ENCODE measurements around the gene COBLL1. TPM values are rescaled to one million over a fixed set of nuclear protein-coding genes. Genes with fewer than 3 reads are reported as not detected.

COBLL1 gene
- total and polyA plus RNA-seq, 8 donors, result 19.1 to 74.8 (median 22.1) TPM

DNA sequence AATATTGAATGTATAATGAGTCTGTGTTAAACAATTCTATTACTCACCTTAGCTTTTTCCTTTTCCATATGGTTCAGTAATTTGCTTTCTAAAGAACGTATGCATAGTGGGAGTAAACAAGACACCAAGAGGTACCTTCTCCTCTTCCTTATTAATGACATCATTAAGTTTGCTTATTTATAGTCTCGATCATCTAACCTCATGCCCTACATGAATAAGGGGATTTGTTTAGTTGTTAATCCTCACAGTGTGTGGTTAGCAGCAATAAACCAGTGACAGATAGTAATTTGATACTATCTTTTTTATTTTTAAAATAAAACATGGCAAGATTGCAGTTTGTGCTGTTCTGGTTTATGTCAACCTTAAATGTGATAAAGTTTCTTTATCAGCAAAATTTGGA lies 69.7 kb downstream of the COBLL1 start:
- no peak overlapping the region for H3K27ac ChIP-seq
- H3K9me3 ChIP-seq, result no peaks in the 10 kb centered on the region
- H3K27me3 ChIP-seq, result no peaks in the 10 kb centered on the region
- TF ChIP-seq, protein P1, sequence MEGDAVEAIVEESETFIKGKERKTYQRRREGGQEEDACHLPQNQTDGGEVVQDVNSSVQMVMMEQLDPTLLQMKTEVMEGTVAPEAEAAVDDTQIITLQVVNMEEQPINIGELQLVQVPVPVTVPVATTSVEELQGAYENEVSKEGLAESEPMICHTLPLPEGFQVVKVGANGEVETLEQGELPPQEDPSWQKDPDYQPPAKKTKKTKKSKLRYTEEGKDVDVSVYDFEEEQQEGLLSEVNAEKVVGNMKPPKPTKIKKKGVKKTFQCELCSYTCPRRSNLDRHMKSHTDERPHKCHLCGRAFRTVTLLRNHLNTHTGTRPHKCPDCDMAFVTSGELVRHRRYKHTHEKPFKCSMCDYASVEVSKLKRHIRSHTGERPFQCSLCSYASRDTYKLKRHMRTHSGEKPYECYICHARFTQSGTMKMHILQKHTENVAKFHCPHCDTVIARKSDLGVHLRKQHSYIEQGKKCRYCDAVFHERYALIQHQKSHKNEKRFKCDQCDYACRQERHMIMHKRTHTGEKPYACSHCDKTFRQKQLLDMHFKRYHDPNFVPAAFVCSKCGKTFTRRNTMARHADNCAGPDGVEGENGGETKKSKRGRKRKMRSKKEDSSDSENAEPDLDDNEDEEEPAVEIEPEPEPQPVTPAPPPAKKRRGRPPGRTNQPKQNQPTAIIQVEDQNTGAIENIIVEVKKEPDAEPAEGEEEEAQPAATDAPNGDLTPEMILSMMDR (IDR thresholded peaks at IDR 0.05), result no peak
- H3K4me3 ChIP-seq, result no peak overlapping the region
- no peak for DNase-seq
- H3K4me1 ChIP-seq, result no peaks in the 10 kb centered on the region
- no peak for ATAC-seq
- intact Hi-C loops (cut with DNase I), result no loop called here
- H3K36me3 ChIP-seq, result no peaks in the 10 kb centered on the region

DNA sequence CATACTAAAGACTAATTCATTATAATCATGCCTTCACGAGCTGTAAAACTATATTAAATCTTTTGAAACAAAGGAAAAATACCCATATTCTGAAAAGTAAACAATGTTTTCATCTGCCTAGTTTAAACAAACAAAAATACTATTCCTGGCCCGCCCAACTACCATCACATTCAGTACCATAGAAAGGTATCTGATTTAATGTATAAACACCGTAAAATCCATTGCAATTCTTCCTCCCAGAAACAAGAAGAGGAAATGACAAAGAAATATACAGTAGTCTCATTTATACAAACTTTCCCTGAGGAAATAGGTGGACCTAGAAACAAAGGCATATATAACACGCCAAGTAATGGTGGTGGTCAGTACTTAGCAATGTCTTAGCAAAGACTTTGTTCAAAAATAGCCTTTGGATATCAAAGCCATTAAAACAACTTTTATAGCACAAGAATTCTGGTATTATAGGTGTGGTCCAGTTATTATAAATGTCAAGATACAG lies 71.2 kb downstream of the COBLL1 start:
- H3K36me3 ChIP-seq, result no peaks in the 10 kb centered on the region
- H3K9me3 ChIP-seq, result no peaks in the 10 kb centered on the region
- intact Hi-C loops (cut with DNase I), result no loop called here
- DNase-seq (no peak), ATAC-seq (no peak)
- H3K4me1 ChIP-seq, result no peaks in the 10 kb centered on the region
- H3K4me3 ChIP-seq, result no peak overlapping the region
- no peaks in the 10 kb centered on the region for H3K27me3 ChIP-seq
- TF ChIP-seq, protein P1 (IDR thresholded peaks at IDR 0.05), result no peak
- H3K27ac ChIP-seq, result peak overlapping the region in 1 of 2 donors; percentile 28

DNA sequence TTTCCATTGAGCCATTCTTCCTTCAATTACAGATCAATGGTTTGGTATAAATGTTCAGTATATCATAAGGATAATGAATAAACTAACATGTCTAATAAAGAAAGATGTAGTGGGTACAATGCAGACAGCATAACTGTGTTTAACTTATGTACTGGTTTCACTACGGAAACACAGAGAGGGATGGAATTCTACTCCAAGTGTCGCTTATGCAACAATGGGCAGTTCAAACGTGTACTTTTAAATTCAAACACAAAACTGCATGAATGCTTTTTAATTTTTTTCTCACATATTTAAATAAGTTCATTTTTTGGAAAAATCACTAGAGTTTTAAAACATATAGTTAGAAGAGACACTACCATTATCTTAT lies 74.7 kb downstream of the COBLL1 start:
- intact Hi-C loops (cut with DNase I), result no loop called here
- no peak overlapping the region for H3K4me3 ChIP-seq
- H3K4me1 ChIP-seq, result no peaks in the 10 kb centered on the region
- DNase-seq (no peak), ATAC-seq (peak; percentile 77)
- no peak overlapping the region for H3K27ac ChIP-seq
- no peaks in the 10 kb centered on the region for H3K36me3 ChIP-seq
- TF ChIP-seq, protein P1 (IDR thresholded peaks at IDR 0.05), result no peak
- no peaks in the 10 kb centered on the region for H3K9me3 ChIP-seq
- H3K27me3 ChIP-seq, result no peaks in the 10 kb centered on the region

DNA sequence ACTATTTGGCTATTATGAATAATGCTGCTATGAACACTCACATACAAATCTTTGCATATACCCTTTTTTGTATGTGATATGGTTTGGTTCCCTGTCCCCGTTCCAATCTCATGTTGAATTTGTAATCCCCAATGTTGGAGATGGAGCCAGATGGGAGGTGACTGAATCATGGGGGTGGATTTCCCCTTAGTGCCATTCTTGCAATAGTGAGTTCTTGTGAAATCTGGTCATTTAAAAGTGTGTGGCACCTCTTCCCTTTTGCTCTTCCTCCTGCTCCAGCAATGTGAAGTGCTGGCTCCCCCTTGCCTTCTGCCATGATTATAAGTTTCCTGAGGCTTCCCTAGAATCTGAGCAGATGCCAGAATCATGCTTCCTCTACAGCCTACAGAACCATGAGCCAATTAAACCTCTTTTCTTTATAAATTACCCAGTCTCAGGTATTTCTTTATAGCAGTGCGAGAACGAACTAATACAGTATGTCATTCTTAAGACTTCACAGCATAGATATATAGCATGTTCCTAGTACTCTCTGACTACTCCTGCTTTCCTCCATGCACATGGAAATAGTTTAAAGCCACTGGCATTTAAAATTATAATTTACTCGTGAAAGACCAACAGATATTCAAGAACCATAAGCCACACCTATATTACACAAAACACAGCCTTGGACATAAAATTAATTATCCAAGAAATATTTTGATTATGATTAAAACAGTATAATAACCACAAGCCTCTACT lies 75.2 kb downstream of the COBLL1 start:
- TF ChIP-seq, protein P1 (IDR thresholded peaks at IDR 0.05), result no peak
- Histone ChIP-seq H3K4me1 (no peaks in the 10 kb centered on the region), H3K27ac (no peak overlapping the region), H3K4me3 (no peak overlapping the region), H3K36me3 (no peaks in the 10 kb centered on the region), H3K27me3 (no peaks in the 10 kb centered on the region), H3K9me3 (no peaks in the 10 kb centered on the region)
- DNase-seq (no peak), ATAC-seq (peak; percentile 25)
- intact Hi-C loops (cut with DNase I), result no loop called here

DNA sequence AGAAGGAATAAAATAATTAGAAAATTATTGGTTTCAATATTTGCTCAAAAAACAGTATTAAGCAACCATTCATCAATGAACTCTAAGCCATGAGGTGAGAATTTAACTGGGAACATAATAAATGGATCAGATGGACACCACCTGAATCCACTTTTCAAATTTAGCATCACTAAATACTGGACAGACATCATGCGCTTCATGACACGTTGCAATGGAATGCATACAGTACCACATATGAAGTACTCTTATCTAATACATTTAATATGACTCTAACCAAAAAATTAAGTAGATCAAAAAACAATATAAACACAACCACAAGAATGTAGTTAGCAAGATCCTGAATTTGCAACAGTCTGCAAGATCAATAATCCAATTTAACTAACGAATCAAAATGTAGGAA lies 76.6 kb downstream of the COBLL1 start:
- no peaks in the 10 kb centered on the region for H3K27me3 ChIP-seq
- intact Hi-C loops (cut with DNase I), result no loop called here
- ATAC-seq, result no peak
- no peaks in the 10 kb centered on the region for H3K4me1 ChIP-seq
- H3K36me3 ChIP-seq, result no peaks in the 10 kb centered on the region
- no peaks in the 10 kb centered on the region for H3K9me3 ChIP-seq
- no peak for DNase-seq
- H3K27ac ChIP-seq, result no peak overlapping the region
- TF ChIP-seq, protein P1 (IDR thresholded peaks at IDR 0.05), result no peak
- no peak overlapping the region for H3K4me3 ChIP-seq
